Liver (tissue), 9 donors: ENCODE measurements around the gene TNFRSF8. TPM values are rescaled to one million over a fixed set of nuclear protein-coding genes. Genes with fewer than 3 reads are reported as not detected.

ENCODE experiments used
- DNase-seq: peaks from one replicate; pipeline ENCODE4 v3.0.0-alpha.2; 2017; ENCODE audit warnings: low spot score
- H3K27ac ChIP-seq, 2 donors: one replicate each; pipeline ENCODE4 v1.7.0; 2013; ENCODE audit warnings: inconsistent platforms in 2 of 2, low read length in 2 of 2, control low read depth in 1 of 2, low read depth in 1 of 2, mild to moderate bottlenecking in 1 of 2
- H3K27me3 ChIP-seq, 4 donors: one replicate each; pipeline versions ENCODE4 v1.6.1 to v1.7.0; 2013; ENCODE audit warnings: low read length in 3 of 4, inconsistent platforms in 1 of 4, mild to moderate bottlenecking in 1 of 4, moderate library complexity in 1 of 4; ENCODE audit not compliant: control insufficient read depth in 4 of 4, insufficient read depth in 4 of 4
- H3K36me3 ChIP-seq, 4 donors: one replicate each; pipeline versions ENCODE4 v1.6.1 to v1.7.0; 2013; ENCODE audit warnings: low read length in 3 of 4, mild to moderate bottlenecking in 3 of 4, low read depth in 1 of 4, moderate library complexity in 1 of 4; ENCODE audit not compliant: control insufficient read depth in 4 of 4, insufficient read depth in 3 of 4
- H3K4me1 ChIP-seq, 4 donors: one replicate each; pipeline versions ENCODE4 v1.6.1 to v1.7.0; 2013; ENCODE audit warnings: low read length in 3 of 4, mild to moderate bottlenecking in 3 of 4, moderate library complexity in 1 of 4; ENCODE audit not compliant: control insufficient read depth in 4 of 4, insufficient read depth in 4 of 4
- H3K4me3 ChIP-seq, 3 donors: one replicate each; pipeline versions ENCODE4 v1.6.1 to v1.7.0; 2013; ENCODE audit warnings: low read length in 3 of 3, control low read depth in 1 of 3, low read depth in 1 of 3, mild to moderate bottlenecking in 1 of 3
- H3K9ac ChIP-seq, 2 donors: one replicate each; pipeline ENCODE4 v1.7.0; 2013; ENCODE audit warnings: low read length in 2 of 2, mild to moderate bottlenecking in 2 of 2, moderate library complexity in 2 of 2, control low read depth in 1 of 2, low read depth in 1 of 2
- H3K9me3 ChIP-seq, 4 donors: one replicate each; pipeline versions ENCODE4 v1.6.1 to v1.7.0; 2013; ENCODE audit warnings: low read length in 3 of 4; ENCODE audit not compliant: control insufficient read depth in 4 of 4
- EGR1 ChIP-seq, 2 donors: IDR thresholded peaks; 2 replicates each; pipeline ENCODE4 v1.6.1; 2016 to 2018; ENCODE audit warnings: antibody characterized with exemption in 2 of 2, low read depth in 2 of 2
- FOXA1 ChIP-seq: IDR thresholded peaks from 2 replicates; pipeline ENCODE4 v1.6.1; 2016; ENCODE audit warnings: antibody characterized with exemption
- FOXA2 ChIP-seq: IDR thresholded peaks from 2 replicates; pipeline ENCODE4 v1.6.1; 2016; ENCODE audit warnings: antibody characterized with exemption
- GABPA ChIP-seq, 2 donors: IDR thresholded peaks in 1 of 2; conservative IDR thresholded peaks in 1 of 2; 2 replicates each; pipeline ENCODE4 v1.6.1; 2016; ENCODE audit warnings: antibody characterized with exemption in 2 of 2, mild to moderate bottlenecking in 1 of 2, moderate library complexity in 1 of 2
- HNF4A ChIP-seq, 2 donors: conservative IDR thresholded peaks; 2 replicates each; pipeline ENCODE4 v1.6.1; 2016; ENCODE audit warnings: antibody characterized with exemption in 2 of 2, mild to moderate bottlenecking in 2 of 2
- HNF4G ChIP-seq: IDR thresholded peaks from 2 replicates; pipeline ENCODE4 v1.6.1; 2016; ENCODE audit warnings: antibody characterized with exemption
- JUND ChIP-seq, 2 donors: IDR thresholded peaks; 2 replicates each; pipeline ENCODE4 v1.6.1; 2016; ENCODE audit warnings: antibody characterized with exemption in 2 of 2
- NR2F2 ChIP-seq: IDR thresholded peaks from 2 replicates; pipeline ENCODE4 v1.6.1; 2016; ENCODE audit warnings: antibody characterized with exemption
- RAD21 ChIP-seq, 2 donors: IDR thresholded peaks; 2 replicates each; pipeline ENCODE4 v1.6.1; 2016; ENCODE audit warnings: antibody characterized with exemption in 2 of 2, mild to moderate bottlenecking in 2 of 2
- RXRA ChIP-seq, 2 donors: IDR thresholded peaks; 2 replicates each; pipeline ENCODE4 v1.6.1; 2017 to 2018; ENCODE audit warnings: antibody characterized with exemption in 2 of 2, mild to moderate bottlenecking in 1 of 2
- SP1 ChIP-seq: IDR thresholded peaks from 2 replicates; pipeline ENCODE4 v1.6.1; 2018; ENCODE audit warnings: antibody characterized with exemption, mild to moderate bottlenecking
- TAF1 ChIP-seq: conservative IDR thresholded peaks from 2 replicates; pipeline ENCODE4 v1.6.1; 2016; ENCODE audit warnings: antibody characterized with exemption, mild to moderate bottlenecking
- YY1 ChIP-seq: IDR thresholded peaks from 2 replicates; pipeline ENCODE4 v1.6.1; 2016; ENCODE audit warnings: antibody characterized with exemption, mild to moderate bottlenecking
- WGBS: extraction: QIAGEN DNeasy Blood & Tissue Kit; methylation state at CpG from one replicate; pipeline ENCODE4 v1.1.7; 2013; 5-methylcytosine and 5-hydroxymethylcytosine counted together
- polyA plus RNA-seq, 2 donors: library from polyadenylated mRNA; stranded (reverse) in 1 of 2; unstranded in 1 of 2; fragments of 200-250 nt in 1 of 2; fragments of >200 nt in 1 of 2; fragmentation: Nextera tagmentation in 1 of 2; extraction: Ambion mirVana in 1 of 2; gene quantifications; one replicate each; pipeline versions ENCODE4 v1.2.1 to v1.2.3, GENCODE V29; 2013 to 2015
- total RNA-seq, 2 donors: library from RNA; depleted of rRNA; stranded (reverse); fragments of >200 nt; gene quantifications; one replicate each; pipeline ENCODE4 v1.2.3, GENCODE V29; 2014
- TF ChIP-seq, protein P1 (sequence below): IDR thresholded peaks from 2 replicates; pipeline ENCODE4 v1.6.1; 2016; ENCODE audit warnings: antibody characterized with exemption
- TF ChIP-seq, protein P2 (sequence below): fragments of 150-350 bp; IDR thresholded peaks from 2 replicates; pipeline ENCODE4 v1.5.1; 2017; ENCODE audit warnings: improper control_type of control experiment, low read depth, low read length; ENCODE audit not compliant: missing input control
- TF ChIP-seq, protein P3 (sequence below): IDR thresholded peaks from 2 replicates; pipeline ENCODE4 v1.6.1; 2016; ENCODE audit warnings: antibody characterized with exemption, mild to moderate bottlenecking
- TF ChIP-seq, protein P4 (sequence below): IDR thresholded peaks from 2 replicates; pipeline ENCODE4 v1.6.1; 2016; ENCODE audit warnings: antibody characterized with exemption
- TF ChIP-seq, protein P5 (sequence below): IDR thresholded peaks from 2 replicates; pipeline ENCODE4 v1.6.1; 2016; ENCODE audit warnings: antibody characterized with exemption
- donor health status: healthy.
- donor health status: healthy.
- donor health status: healthy.
- donor health status: healthy.
- donor health status: healthy.

TNFRSF8 gene
- total and polyA plus RNA-seq, 4 donors, result 0.08 to 0.19 (median 0.12) TPM

DNA sequence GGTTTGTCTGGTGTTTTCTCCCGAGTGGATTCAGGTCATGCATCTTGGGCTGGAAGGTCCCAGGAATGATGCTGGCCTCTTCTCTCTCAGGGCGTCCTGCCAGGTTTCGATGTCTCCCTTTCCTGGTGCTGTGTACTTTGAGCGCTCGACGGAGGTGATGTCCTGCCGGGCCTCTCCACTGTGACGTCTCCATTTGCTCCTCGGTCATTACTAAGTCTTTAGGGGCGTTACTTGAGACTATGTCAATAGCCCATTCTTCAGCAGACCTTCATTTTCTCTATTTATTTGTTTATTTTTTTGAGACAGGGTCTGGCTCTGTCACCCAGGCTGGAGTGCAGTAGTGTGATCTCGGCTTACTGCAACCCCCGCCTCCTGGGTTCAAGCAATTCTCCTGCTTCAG lies 66.5 kb downstream of the TNFRSF8 start:
- H3K36me3 ChIP-seq, result no peaks in the 10 kb centered on the region
- H3K9me3 ChIP-seq, result no peaks in the 10 kb centered on the region
- H3K4me1 ChIP-seq, result peaks cover 3 to 19% (median 11%) of the 10 kb centered on the region in 4 donors
- 74% methylated on average over 12 of the region's 12 CpGs for WGBS
- no peak overlapping the region for H3K4me3 ChIP-seq
- DNase-seq, result no peak
- H3K27ac ChIP-seq, result no peak overlapping the region
- no peak overlapping the region for H3K9ac ChIP-seq
- no peaks in the 10 kb centered on the region for H3K27me3 ChIP-seq
- no peak for TF ChIP-seq FOXA2
- no peak for TF ChIP-seq RAD21 (IDR thresholded peaks at IDR 0.05)
- peak in 1 of 2 donors; percentile 12 for TF ChIP-seq HNF4A (conservative IDR thresholded peaks at IDR 0.05)

DNA sequence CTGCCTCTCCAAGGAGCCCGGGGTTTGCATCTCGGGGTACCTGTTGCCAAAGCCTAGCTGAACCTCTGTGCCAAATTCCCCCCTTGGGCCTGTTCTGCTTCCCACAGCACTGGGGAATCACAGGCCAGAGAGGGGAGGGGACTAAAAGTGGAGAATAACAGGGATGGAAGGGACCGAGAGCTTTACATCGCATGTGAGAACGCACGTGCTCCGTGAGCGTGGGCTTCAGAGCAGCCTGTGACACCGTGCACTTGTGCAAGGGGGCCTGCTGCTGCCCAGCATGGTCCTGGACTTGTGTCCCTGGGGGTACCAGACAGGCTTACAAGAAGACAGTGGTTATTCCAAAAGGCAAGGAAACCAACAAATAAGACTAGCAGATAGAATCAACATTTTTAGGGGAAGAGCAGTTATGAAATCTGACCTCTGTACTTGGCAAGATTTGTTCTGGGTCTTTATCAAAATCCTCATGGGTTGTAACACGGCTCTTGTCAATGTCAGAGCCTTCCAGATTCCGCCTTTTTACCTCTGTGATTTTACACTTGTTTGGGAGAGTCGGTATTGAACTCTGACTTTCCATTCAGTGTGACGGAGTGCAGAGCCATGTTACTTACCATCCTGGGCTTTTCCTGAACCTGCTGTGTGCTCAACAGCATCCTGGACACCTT lies 67.5 kb downstream of the TNFRSF8 start:
- WGBS, result 44% methylated on average over 13 of the region's 13 CpGs

More for the DNA sequence above, 67.5 kb downstream of the TNFRSF8 start:
- DNase-seq, result no peak
- Histone ChIP-seq H3K9ac (no peak overlapping the region), H3K4me1 (peaks cover 3 to 15% (median 8%) of the 10 kb centered on the region in 4 donors), H3K27me3 (no peaks in the 10 kb centered on the region), H3K36me3 (no peaks in the 10 kb centered on the region), H3K27ac (peak overlapping the region; percentile 64 to 86), H3K4me3 (no peak overlapping the region), H3K9me3 (no peaks in the 10 kb centered on the region)
- peak; percentile 95 to 96 for TF ChIP-seq HNF4A (conservative IDR thresholded peaks at IDR 0.05)
- no peak for TF ChIP-seq GABPA (IDR thresholded peaks at IDR 0.05 in 1 of 2, conservative IDR thresholded peaks at IDR 0.05 in 1 of 2)
- peak in 1 of 2 donors; percentile 46 for TF ChIP-seq EGR1 (IDR thresholded peaks at IDR 0.05; ENCODE audit: low read depth in 2 of 2)
- TF ChIP-seq TAF1, result no peak
- TF ChIP-seq, protein P1, sequence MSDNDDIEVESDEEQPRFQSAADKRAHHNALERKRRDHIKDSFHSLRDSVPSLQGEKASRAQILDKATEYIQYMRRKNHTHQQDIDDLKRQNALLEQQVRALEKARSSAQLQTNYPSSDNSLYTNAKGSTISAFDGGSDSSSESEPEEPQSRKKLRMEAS, result peak; percentile 85
- peak; percentile 72 to 92 for TF ChIP-seq RXRA (IDR thresholded peaks at IDR 0.05)
- peak; percentile 84 for TF ChIP-seq SP1
- TF ChIP-seq, protein P2, sequence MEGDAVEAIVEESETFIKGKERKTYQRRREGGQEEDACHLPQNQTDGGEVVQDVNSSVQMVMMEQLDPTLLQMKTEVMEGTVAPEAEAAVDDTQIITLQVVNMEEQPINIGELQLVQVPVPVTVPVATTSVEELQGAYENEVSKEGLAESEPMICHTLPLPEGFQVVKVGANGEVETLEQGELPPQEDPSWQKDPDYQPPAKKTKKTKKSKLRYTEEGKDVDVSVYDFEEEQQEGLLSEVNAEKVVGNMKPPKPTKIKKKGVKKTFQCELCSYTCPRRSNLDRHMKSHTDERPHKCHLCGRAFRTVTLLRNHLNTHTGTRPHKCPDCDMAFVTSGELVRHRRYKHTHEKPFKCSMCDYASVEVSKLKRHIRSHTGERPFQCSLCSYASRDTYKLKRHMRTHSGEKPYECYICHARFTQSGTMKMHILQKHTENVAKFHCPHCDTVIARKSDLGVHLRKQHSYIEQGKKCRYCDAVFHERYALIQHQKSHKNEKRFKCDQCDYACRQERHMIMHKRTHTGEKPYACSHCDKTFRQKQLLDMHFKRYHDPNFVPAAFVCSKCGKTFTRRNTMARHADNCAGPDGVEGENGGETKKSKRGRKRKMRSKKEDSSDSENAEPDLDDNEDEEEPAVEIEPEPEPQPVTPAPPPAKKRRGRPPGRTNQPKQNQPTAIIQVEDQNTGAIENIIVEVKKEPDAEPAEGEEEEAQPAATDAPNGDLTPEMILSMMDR, result no peak
- TF ChIP-seq, protein P3, sequence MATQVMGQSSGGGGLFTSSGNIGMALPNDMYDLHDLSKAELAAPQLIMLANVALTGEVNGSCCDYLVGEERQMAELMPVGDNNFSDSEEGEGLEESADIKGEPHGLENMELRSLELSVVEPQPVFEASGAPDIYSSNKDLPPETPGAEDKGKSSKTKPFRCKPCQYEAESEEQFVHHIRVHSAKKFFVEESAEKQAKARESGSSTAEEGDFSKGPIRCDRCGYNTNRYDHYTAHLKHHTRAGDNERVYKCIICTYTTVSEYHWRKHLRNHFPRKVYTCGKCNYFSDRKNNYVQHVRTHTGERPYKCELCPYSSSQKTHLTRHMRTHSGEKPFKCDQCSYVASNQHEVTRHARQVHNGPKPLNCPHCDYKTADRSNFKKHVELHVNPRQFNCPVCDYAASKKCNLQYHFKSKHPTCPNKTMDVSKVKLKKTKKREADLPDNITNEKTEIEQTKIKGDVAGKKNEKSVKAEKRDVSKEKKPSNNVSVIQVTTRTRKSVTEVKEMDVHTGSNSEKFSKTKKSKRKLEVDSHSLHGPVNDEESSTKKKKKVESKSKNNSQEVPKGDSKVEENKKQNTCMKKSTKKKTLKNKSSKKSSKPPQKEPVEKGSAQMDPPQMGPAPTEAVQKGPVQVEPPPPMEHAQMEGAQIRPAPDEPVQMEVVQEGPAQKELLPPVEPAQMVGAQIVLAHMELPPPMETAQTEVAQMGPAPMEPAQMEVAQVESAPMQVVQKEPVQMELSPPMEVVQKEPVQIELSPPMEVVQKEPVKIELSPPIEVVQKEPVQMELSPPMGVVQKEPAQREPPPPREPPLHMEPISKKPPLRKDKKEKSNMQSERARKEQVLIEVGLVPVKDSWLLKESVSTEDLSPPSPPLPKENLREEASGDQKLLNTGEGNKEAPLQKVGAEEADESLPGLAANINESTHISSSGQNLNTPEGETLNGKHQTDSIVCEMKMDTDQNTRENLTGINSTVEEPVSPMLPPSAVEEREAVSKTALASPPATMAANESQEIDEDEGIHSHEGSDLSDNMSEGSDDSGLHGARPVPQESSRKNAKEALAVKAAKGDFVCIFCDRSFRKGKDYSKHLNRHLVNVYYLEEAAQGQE, result peak; percentile 80
- TF ChIP-seq JUND (IDR thresholded peaks at IDR 0.05), result peak in 1 of 2 donors; percentile 69
- peak; percentile 91 for TF ChIP-seq YY1
- TF ChIP-seq, protein P4, sequence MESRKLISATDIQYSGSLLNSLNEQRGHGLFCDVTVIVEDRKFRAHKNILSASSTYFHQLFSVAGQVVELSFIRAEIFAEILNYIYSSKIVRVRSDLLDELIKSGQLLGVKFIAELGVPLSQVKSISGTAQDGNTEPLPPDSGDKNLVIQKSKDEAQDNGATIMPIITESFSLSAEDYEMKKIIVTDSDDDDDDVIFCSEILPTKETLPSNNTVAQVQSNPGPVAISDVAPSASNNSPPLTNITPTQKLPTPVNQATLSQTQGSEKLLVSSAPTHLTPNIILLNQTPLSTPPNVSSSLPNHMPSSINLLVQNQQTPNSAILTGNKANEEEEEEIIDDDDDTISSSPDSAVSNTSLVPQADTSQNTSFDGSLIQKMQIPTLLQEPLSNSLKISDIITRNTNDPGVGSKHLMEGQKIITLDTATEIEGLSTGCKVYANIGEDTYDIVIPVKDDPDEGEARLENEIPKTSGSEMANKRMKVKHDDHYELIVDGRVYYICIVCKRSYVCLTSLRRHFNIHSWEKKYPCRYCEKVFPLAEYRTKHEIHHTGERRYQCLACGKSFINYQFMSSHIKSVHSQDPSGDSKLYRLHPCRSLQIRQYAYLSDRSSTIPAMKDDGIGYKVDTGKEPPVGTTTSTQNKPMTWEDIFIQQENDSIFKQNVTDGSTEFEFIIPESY, result peak; percentile 74
- TF ChIP-seq, protein P5, sequence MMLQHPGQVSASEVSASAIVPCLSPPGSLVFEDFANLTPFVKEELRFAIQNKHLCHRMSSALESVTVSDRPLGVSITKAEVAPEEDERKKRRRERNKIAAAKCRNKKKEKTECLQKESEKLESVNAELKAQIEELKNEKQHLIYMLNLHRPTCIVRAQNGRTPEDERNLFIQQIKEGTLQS, result peak; percentile 29
- TF ChIP-seq NR2F2, result no peak
- peak; percentile 67 for TF ChIP-seq FOXA2
- peak; percentile 45 to 58 for TF ChIP-seq RAD21 (IDR thresholded peaks at IDR 0.05)
- TF ChIP-seq FOXA1, result no peak
- peak; percentile 43 for TF ChIP-seq HNF4G
